H9 (cell line): ENCODE data around the gene LINGO4. TPM values are rescaled to one million over a fixed set of nuclear protein-coding genes. Genes with fewer than 3 reads are reported as not detected.

Source experiments
- DNase-seq: peaks from one replicate; pipeline ENCODE4 v3.0.0-alpha.2; 2017
- H2AFZ ChIP-seq: one replicate; pipeline ENCODE4 v1.6.1; 2013; ENCODE audit warnings: mild to moderate bottlenecking, low read length, control low read depth, moderate library complexity
- H2AK5ac ChIP-seq: 2 replicates; pipeline ENCODE4 v1.6.1; 2013; ENCODE audit warnings: low read length, control low read depth, mixed read lengths; ENCODE audit not compliant: insufficient read length
- H2BK120ac ChIP-seq: one replicate; pipeline ENCODE4 v1.6.1; 2013; ENCODE audit warnings: low read depth, mild to moderate bottlenecking, low read length, control low read depth, inconsistent platforms; ENCODE audit not compliant: poor library complexity, severe bottlenecking
- H2BK12ac ChIP-seq: 2 replicates; pipeline ENCODE4 v1.6.1; 2013; ENCODE audit warnings: low read length, control low read depth, mixed read lengths, low read depth; ENCODE audit not compliant: insufficient read length
- H2BK15ac ChIP-seq: 2 replicates; pipeline ENCODE4 v1.6.1; 2013; ENCODE audit warnings: low read depth, low read length, control low read depth
- H2BK20ac ChIP-seq: one replicate; pipeline ENCODE4 v1.6.1; 2013; ENCODE audit warnings: low read depth, mild to moderate bottlenecking, low read length, control low read depth, inconsistent platforms; ENCODE audit not compliant: poor library complexity, severe bottlenecking
- H2BK5ac ChIP-seq: 2 replicates; pipeline ENCODE4 v1.6.1; 2013; ENCODE audit warnings: low read length, control low read depth, mixed read lengths; ENCODE audit not compliant: insufficient read length
- H3K14ac ChIP-seq: 2 replicates; pipeline ENCODE4 v1.6.1; 2013; ENCODE audit warnings: low read length, control low read depth; ENCODE audit not compliant: insufficient read depth
- H3K18ac ChIP-seq: 2 replicates; pipeline ENCODE4 v1.6.1; 2013; ENCODE audit warnings: low read depth, mild to moderate bottlenecking, mixed read lengths, low read length, control low read depth; ENCODE audit not compliant: insufficient read length
- H3K23ac ChIP-seq: 2 replicates; pipeline ENCODE4 v1.6.1; 2013; ENCODE audit warnings: low read length, control low read depth, mixed read lengths, low read depth; ENCODE audit not compliant: insufficient read length
- H3K23me2 ChIP-seq: 2 replicates; pipeline ENCODE4 v1.6.1; 2013; ENCODE audit warnings: low read depth, mild to moderate bottlenecking, mixed read lengths, low read length, control low read depth; ENCODE audit not compliant: insufficient read length, poor library complexity, severe bottlenecking
- H3K27ac ChIP-seq: 2 replicates; pipeline ENCODE4 v1.5.1; 2013; ENCODE audit warnings: low read length, control low read depth, mixed read lengths, low read depth; ENCODE audit not compliant: insufficient read length
- H3K27me3 ChIP-seq: 2 replicates; pipeline ENCODE4 v1.6.1; 2013; ENCODE audit warnings: low read length, control low read depth, inconsistent platforms; ENCODE audit not compliant: insufficient read depth
- H3K4ac ChIP-seq: 2 replicates; pipeline ENCODE4 v1.6.1; 2013; ENCODE audit warnings: low read depth, mild to moderate bottlenecking, control low read depth, inconsistent platforms, low read length, moderate library complexity
- H3K4me1 ChIP-seq: 2 replicates; pipeline ENCODE4 v1.6.1; 2013; ENCODE audit warnings: low read length, control low read depth, inconsistent platforms; ENCODE audit not compliant: insufficient read depth
- H3K4me2 ChIP-seq: 2 replicates; pipeline ENCODE4 v1.6.1; 2013; ENCODE audit warnings: low read length, control low read depth, mixed read lengths; ENCODE audit not compliant: insufficient read length, insufficient read depth
- H3K56ac ChIP-seq: 2 replicates; pipeline ENCODE4 v1.6.1; 2013; ENCODE audit warnings: low read depth, mild to moderate bottlenecking, mixed read lengths, low read length, control low read depth; ENCODE audit not compliant: insufficient read length
- H3K79me1 ChIP-seq: 2 replicates; pipeline ENCODE4 v1.6.1; 2013; ENCODE audit warnings: low read depth, mild to moderate bottlenecking, moderate library complexity, low read length, control low read depth, inconsistent platforms; ENCODE audit not compliant: insufficient read depth, poor library complexity, severe bottlenecking
- H3K79me2 ChIP-seq: 2 replicates; pipeline ENCODE4 v1.6.1; 2013; ENCODE audit warnings: low read length, control low read depth, inconsistent platforms; ENCODE audit not compliant: insufficient read depth
- H3K9ac ChIP-seq: 2 replicates; pipeline ENCODE4 v1.6.1; 2013; ENCODE audit warnings: low read length, control low read depth, mixed read lengths; ENCODE audit not compliant: insufficient read length; ENCODE audit errors: extremely low read depth
- H3K9me3 ChIP-seq: one replicate; pipeline ENCODE4 v1.6.1; 2013; ENCODE audit warnings: low read depth, low read length, inconsistent platforms; ENCODE audit not compliant: control insufficient read depth
- H3T11ph ChIP-seq: one replicate; pipeline ENCODE4 v1.6.1; 2013; ENCODE audit warnings: mild to moderate bottlenecking, low read length, control low read depth, inconsistent platforms
- H4K20me1 ChIP-seq: one replicate; pipeline ENCODE4 v1.6.1; 2013; ENCODE audit not compliant: control insufficient read depth, insufficient read length, insufficient read depth
- H4K5ac ChIP-seq: 2 replicates; pipeline ENCODE4 v1.6.1; 2013; ENCODE audit warnings: low read depth, mild to moderate bottlenecking, mixed read lengths, low read length, control low read depth; ENCODE audit not compliant: insufficient read length
- H4K8ac ChIP-seq: replicated peaks from 2 replicates; pipeline ENCODE4 v1.6.1; 2013; ENCODE audit warnings: low read length, control low read depth, mixed read lengths, low read depth; ENCODE audit not compliant: insufficient read length
- H4K91ac ChIP-seq: 2 replicates; pipeline ENCODE4 v1.6.1; 2013; ENCODE audit warnings: low read depth, mild to moderate bottlenecking, moderate library complexity, mixed read lengths, low read length, control low read depth; ENCODE audit not compliant: insufficient read length
- H3K27ac Mint-ChIP-seq, 3 experiments: 2 replicates in 2 of 3; 3 replicates in 1 of 3; pipeline ENCODE4 v1.8.0; 2020 to 2021; ENCODE audit warnings: mixed read lengths in 3 of 3, mild to moderate bottlenecking in 1 of 3, moderate library complexity in 1 of 3
- H3K27me3 Mint-ChIP-seq: 2 replicates; pipeline ENCODE4 v1.8.0; 2021; ENCODE audit warnings: low read depth, mild to moderate bottlenecking, moderate library complexity, mixed read lengths
- H3K36me3 Mint-ChIP-seq, 3 experiments: 2 replicates in 2 of 3; 3 replicates in 1 of 3; pipeline ENCODE4 v1.8.0; 2020 to 2021; ENCODE audit warnings: low read depth in 3 of 3, mixed read lengths in 3 of 3; ENCODE audit not compliant: insufficient read depth in 1 of 3
- H3K4me1 Mint-ChIP-seq, 2 experiments: 2 replicates each; pipeline ENCODE4 v1.8.0; 2020; ENCODE audit warnings: mixed read lengths in 2 of 2
- H3K4me3 Mint-ChIP-seq, 2 experiments: 2 replicates in 1 of 2; 3 replicates in 1 of 2; pipeline ENCODE4 v1.8.0; 2020 to 2021; ENCODE audit warnings: mild to moderate bottlenecking in 2 of 2, mixed read lengths in 2 of 2, moderate library complexity in 1 of 2
- H3K9me3 Mint-ChIP-seq, 2 experiments: 2 replicates in 1 of 2; 3 replicates in 1 of 2; pipeline ENCODE4 v1.8.0; 2020; ENCODE audit warnings: mild to moderate bottlenecking in 2 of 2, mixed read lengths in 2 of 2, moderate library complexity in 1 of 2
- WGBS: extraction: QIAGEN DNeasy Blood & Tissue Kit; methylation state at CpG from one replicate; pipeline ENCODE4 v1.1.7; 2013; ENCODE audit warnings: missing lambda C conversion rate, low lambda C conversion rate, mixed read lengths; ENCODE audit not compliant: insufficient read length; ENCODE audit errors: extremely low coverage; 5-methylcytosine and 5-hydroxymethylcytosine counted together
- total RNA-seq: library from RNA; stranded (reverse); gene quantifications from 2 replicates; pipeline ENCODE4 v1.2.1, GENCODE V29; 2021
- TF ChIP-seq, protein P1 (sequence below): fragments of 200-600 bp; sonication (generic); conservative IDR thresholded peaks from 3 replicates; pipeline ENCODE4 v1.8.0; 2021; ENCODE audit warnings: antibody characterized with exemption, mild to moderate bottlenecking

LINGO4 gene
- total RNA-seq, 1 experiment from 2014 or later = not detected

DNA sequence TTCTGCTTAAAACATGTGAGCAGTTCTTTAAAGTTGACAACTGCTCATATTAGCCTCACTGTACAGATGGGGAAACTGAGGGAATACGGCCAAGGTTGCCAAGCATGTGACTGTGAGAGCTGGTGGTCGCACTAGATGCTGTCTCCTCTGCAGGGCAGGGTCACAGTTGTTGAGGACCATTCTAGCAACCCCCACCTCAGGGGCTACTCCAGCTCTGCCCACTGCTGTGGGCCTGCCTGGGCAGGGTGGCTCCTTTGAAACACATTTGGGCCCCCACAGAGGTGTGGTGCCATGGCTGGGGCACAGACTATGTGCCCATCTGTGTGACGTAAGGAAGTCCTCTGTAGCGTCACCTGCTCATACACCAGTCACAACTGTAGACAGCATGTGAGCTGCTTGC is 47.5 kb upstream of the LINGO4 start:
- H3K27me3 Mint-ChIP-seq = peaks cover 80% of the 10 kb centered on the region
- H3K27me3 ChIP-seq = peaks cover 4% of the 10 kb centered on the region; the same call in 1 of the 2 replicates
- 0 out of 7 replicates have a peak, but pooled peaks cover 0 to 2% (median 0%) of the 10 kb centered on the region in 3 experiments for H3K36me3 Mint-ChIP-seq
- H4K20me1 ChIP-seq = no peaks in the 10 kb centered on the region
- no peak overlapping the region for H3K18ac ChIP-seq
- no peak overlapping the region for H2BK5ac ChIP-seq
- TF ChIP-seq, protein P1, sequence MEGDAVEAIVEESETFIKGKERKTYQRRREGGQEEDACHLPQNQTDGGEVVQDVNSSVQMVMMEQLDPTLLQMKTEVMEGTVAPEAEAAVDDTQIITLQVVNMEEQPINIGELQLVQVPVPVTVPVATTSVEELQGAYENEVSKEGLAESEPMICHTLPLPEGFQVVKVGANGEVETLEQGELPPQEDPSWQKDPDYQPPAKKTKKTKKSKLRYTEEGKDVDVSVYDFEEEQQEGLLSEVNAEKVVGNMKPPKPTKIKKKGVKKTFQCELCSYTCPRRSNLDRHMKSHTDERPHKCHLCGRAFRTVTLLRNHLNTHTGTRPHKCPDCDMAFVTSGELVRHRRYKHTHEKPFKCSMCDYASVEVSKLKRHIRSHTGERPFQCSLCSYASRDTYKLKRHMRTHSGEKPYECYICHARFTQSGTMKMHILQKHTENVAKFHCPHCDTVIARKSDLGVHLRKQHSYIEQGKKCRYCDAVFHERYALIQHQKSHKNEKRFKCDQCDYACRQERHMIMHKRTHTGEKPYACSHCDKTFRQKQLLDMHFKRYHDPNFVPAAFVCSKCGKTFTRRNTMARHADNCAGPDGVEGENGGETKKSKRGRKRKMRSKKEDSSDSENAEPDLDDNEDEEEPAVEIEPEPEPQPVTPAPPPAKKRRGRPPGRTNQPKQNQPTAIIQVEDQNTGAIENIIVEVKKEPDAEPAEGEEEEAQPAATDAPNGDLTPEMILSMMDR = no peak
- no peak for DNase-seq
- no peak overlapping the region for H3K4me2 ChIP-seq
- no peaks in the 10 kb centered on the region for H3K79me1 ChIP-seq
- H3K14ac ChIP-seq = no peak overlapping the region
- H4K91ac ChIP-seq = no peak overlapping the region
- H3K4ac ChIP-seq = no peak overlapping the region
- no peaks in the 10 kb centered on the region for H3K79me2 ChIP-seq
- no peak overlapping the region for H3T11ph ChIP-seq
- H3K4me1 ChIP-seq = no peaks in the 10 kb centered on the region
- no peak overlapping the region for H3K56ac ChIP-seq
- no peak overlapping the region for H2BK12ac ChIP-seq
- H3K27ac ChIP-seq = no peak overlapping the region
- no peak overlapping the region for H2BK20ac ChIP-seq
- no CpG with 5 or more reads among the region's 4 CpGs for WGBS
- no peak overlapping the region for H4K8ac ChIP-seq
- no peak overlapping the region for H2BK120ac ChIP-seq
- H4K5ac ChIP-seq = no peak overlapping the region
- H3K9me3 Mint-ChIP-seq = no peaks in the 10 kb centered on the region
- H3K4me3 Mint-ChIP-seq = no peak overlapping the region
- H2AK5ac ChIP-seq = no peak overlapping the region
- H3K9me3 ChIP-seq = no peaks in the 10 kb centered on the region
- H3K27ac Mint-ChIP-seq = no peak overlapping the region
- H2BK15ac ChIP-seq = no peak overlapping the region
- peaks cover 2 to 5% of the 10 kb centered on the region in 2 experiments for H3K4me1 Mint-ChIP-seq
- H3K23me2 ChIP-seq = no peaks in the 10 kb centered on the region
- no peak overlapping the region for H2AFZ ChIP-seq
- no peak overlapping the region for H3K23ac ChIP-seq
- no peak overlapping the region for H3K9ac ChIP-seq
